Stimulated activated CD4-positive, alpha-beta T cell treated with anti-CD3 and anti-CD28 coated beads, Interleukin-4, amount 100 ng/mL, for 48 hours (primary cell): ENCODE results near the gene SRP14.
"Not testable (repeated sequence)": the region's sequence is repeated elsewhere in the genome, so short reads cannot be mapped to it uniquely, and the experiment has no call there.

ENCODE experiments used
- DNase-seq, 2 donors: peaks; one replicate each; pipeline ENCODE4 v3.0.0-alpha.2; 2020; ENCODE audit warnings: low read depth in 2 of 2

The SRP14 gene

DNA sequence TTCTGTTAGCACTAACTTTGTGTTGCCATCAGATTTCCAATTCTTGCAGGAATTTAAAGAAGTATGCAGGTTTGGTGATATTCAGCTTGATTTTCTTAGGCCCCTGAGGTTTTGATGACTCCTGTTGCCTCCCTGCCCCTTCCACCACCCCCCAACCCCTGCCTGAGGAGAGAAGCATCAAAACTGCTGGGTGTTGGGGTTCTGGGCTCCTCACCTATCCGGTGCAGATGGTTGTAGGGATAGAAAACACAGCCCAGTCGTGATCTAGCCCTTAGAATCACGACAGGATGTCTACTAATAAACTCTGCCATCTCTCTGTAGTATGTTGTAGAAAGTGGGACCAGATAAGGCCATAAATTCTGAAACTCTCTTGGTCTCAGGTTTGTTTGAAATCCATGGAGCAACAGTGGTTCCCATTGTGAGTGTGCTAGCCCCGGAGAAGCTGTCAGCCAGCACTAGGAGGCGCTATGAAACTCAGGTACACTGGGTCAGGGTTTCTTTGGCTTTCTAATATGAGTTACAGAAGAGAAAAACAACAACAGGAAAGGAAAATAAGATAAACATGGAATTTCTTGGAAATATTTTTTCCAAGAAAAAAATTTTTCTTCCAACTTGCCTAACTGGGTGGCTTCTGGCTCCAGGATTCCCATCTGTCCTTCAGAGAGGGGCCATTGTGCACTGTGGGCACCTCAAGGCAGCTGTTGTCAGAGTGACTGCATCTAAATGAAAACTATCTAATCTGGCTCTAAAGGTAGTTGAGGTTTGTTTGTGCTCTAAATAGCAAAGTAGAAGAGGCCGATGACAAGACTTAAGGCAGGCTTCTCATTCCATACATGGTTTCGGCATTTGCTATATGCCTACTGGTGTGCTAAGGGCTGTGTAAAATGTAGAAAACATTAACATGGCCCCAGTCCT is 8.7 kb downstream of the SRP14 start:
- no peak for DNase-seq

DNA sequence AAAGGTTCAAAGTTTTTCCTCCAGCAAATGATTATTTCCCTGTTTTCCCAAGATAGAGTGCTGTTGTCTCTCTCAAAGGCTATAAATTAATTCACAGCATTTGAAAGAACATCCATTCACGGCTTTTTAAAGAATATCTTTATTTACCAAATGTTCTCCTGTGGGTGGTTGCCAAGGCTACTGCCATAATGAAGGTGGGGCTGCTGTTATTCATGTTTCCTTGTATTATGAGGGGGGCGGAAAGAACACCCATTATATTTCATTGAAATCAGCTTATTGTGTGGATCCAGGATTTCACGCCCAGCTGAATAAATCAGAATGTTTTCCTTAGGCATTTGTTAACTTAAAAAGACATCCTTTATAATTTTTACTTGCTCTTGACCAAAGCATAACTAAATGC is 10.1 kb downstream of the SRP14 start:
- no peak for DNase-seq

- DNase-seq, result no peak
Observed at GRCh38 chr15:40028193-40028592, 10.8 kb downstream of the SRP14 start.

GRCh38 chr15:40016224-40016865 is 22.6 kb downstream of the SRP14 start:
- DNase-seq, result no peak

DNA sequence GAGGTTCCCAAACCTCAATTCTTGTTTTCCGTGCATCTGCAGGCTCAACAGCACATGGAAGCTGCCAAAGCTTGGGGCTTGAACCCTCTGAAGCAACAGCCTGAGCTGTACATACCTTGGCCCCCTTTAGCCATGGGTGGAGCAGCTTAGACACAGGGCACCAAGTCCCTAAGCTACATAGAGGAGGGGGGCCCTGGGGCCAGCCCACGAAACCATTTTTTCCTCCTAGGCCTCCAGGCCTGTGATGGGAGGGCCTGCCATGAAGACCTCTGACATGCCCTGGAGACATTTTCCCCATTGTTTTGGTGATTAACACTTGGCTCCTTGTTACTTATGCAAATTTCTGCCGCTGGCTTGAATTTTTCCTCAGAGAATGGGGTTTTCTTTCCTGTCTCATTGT is 24.6 kb downstream of the SRP14 start:
- DNase-seq, result no peak

DNA sequence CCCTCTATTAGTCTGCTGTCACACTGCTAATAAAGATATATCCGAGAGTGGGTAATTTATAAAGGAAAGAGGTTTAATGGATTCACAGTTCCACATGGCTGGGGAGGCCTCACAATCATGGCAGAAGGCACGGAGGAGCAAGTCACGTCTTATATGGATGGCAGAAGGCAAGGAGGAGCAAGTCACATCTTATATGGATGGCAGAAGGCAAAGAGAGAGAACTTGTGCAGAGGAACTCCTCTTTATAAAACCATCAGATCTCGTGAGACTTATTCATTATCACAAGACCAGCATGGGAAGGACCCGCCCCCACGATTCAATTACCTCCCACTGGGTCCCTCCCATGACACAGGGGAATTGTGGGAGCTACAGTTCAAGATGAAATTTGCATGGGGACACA is 25.6 kb downstream of the SRP14 start:
- not testable (repeated sequence) for DNase-seq

- DNase-seq, result no peak
Observed at GRCh38 chr15:40011303-40011702, 27.7 kb downstream of the SRP14 start.

- no peak for DNase-seq
Observed at GRCh38 chr15:40010686-40011085, 28.3 kb downstream of the SRP14 start.

DNA sequence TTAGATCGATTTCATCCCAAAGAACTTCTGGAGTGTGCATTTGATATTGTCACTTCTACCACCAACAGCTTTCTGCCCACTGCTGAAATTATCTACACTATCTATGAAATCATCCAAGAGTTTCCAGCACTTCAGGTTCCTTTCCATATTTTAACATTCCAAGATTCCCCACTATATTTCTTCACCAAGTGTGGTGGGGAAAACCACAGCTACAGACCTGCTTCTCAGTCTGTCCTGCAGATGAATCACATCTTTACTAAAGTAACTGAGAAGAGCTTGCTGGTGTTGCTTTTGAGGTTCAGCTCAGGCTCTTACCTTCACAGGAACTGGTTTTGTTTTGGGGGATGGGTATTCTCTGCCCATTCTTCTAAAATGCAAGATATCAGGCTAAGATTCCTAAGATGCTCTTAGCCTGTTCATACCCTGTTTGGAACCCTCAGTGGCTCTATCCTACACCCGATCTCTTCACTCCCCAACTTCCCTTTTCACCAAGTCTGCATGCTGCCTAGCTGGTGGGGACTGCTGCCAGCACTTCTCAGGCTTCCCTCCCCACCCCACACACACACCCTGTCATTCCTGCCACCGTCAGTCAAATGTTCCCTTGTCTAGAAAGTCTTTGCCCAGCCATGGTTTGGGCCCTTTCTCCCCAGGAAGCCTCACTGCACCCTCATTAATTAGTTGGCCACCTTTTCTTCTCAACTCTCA is 30.8 kb downstream of the SRP14 start:
- DNase-seq, result no peak

DNA sequence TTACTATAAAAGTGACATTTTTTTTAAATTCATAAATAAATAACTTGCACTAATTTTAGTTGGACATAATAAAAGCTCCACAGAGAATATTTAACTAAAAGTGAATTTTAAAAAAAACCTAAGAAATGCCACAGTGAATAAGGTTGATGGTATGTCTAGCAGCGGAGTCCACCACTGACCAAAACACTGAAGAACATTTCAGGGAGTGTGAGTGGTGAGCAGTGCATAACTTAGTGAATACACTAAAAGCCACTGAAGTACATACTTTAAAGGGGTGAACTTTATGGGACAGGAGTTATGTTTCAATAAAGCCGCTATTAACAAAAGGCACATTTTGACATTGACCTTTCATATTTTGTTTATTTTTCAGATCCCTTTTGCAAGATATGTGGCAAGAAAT is 32.3 kb downstream of the SRP14 start:
- DNase-seq, result no peak

DNA sequence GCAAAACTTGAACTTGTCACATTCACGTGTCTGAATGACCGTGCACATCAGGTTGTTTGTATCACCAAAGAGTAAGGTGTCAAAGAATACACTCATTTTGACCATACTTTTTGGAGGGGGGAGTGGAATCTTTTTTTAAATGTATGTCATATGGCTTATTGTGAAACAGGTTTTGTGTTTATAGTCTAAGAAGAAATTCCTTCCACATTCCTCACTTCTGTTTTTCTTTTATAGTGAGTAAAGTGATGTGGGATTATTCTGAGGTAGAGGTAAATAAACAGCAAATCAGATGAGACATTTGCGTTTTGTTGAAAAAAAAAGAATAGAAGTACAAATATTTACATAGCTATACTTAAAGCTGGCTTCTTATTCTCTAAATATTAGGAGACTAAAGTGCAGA is 33.0 kb downstream of the SRP14 start:
- no peak for DNase-seq

DNA sequence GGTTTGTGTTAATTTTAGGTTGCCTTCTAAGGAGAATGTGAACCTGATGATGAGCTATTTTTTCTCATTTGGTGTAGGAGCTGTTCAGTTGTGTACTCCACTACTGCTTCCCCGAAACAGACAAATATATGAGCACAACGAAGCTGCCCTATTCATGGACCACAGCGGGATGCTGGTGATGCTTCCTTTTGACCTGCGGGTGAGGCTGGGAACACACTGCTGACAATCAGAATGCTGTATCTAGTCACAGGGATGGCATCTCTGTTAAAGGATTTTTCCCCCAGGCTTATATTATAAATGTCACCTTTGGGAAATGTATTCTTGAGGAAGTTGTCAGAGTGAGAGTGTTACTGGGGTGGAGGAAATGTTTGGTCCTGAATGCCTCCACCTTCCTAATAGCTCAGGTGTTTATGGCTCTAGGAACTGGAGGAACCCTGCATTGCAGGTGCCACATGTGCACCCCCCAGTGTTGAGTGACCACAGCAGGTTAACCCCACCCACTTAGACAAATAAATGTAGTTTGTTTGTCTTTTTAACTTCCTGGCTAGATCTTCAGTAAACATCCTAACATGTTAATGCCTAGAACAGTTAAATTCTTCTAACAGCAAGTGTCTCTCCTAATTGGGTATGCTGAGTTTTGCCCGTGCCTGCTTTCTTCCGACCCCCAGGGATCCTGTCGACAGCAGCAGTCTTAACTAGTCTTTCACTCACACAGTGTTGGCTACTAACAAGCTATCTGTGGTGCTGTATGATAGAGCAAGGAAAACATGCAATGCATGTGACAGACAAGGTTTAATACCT is 35.7 kb downstream of the SRP14 start:
- no peak for DNase-seq

GRCh38 chr15:40002295-40002694 is 36.7 kb downstream of the SRP14 start:
- DNase-seq, result no peak

DNA sequence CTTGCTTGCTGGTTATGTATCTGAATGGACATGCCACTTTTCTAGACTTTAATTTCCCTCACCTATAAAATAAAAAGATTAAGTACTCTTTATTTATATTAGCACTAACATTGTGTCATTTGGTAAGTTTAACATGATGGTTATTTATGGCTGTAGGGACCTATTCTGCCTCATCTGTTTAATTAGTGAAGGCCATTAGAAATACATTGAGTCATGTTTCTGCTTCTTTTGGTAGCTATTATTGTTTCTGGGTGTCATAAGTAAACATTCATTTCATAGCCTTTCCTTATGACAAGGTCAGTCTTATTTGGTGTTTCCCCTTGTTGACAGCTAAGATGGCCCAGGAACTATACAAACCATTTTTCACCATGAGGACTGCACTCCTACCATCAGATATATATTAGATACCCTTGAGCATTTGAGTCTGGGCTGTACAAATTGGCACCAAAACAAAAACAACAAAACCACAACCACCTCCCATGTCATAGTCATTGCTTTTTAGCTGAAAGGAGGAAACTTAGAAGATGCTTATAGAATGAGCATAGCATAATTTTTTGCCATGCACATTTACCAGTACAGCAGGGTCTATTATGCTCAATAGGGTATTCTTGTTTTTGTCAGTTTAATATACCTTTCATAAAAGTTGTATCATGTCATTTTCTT is 39.3 kb downstream of the SRP14 start:
- DNase-seq, result no peak

DNA sequence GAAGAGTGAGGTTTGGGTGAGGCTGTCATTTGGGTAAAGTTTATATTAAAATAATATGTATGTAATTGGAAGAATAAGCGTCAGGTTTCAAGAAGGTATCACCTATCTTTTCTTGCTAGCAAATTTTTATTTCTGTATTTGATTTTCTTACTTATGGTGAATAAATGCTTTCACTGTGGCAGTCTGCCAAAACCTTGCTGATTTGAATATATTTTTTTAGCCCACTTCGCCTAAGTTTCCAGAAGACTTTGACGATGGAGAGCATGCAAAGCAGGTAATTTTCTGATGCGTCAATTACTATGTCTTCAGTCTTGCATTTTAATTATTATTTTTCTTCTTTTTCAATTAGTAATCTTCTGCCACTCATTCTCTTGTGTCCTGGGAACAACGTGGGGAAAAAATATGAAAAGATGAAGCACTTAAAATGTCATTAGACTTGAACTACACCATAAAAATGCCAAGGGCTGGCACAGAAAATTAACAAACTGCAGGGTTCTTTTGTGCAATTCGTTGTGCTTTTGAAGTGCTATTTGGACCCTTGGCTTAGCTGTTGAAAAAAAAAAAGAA is 40.4 kb downstream of the SRP14 start:
- DNase-seq, result no peak

- no peak for DNase-seq
Observed at GRCh38 chr15:39997639-39998038, 41.3 kb downstream of the SRP14 start.

- no peak for DNase-seq
Observed at GRCh38 chr15:39997031-39997430, 42.0 kb downstream of the SRP14 start.

DNA sequence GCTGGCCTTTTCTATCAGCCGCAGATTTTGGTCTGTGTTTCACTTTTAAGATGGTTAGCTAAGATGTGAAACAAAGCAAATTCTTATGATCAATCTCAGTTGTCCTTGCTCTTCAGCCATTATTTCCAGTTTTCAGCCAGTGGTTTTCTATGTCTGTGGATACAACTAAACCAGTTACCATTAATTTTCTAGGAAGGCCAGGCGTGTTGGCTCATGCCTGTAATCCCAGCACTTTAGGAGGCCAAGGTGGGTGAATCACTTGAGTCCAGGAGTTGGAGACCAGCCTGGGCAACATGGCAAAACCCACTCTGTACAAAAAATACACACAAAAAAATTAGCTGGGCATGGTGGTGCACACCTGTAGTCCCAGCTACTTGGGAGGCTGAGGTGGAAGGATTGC is 42.8 kb downstream of the SRP14 start:
- not testable (repeated sequence) for DNase-seq

- not testable (repeated sequence) for DNase-seq
Observed at GRCh38 chr15:39992953-39993352, 46.0 kb downstream of the SRP14 start.

DNA sequence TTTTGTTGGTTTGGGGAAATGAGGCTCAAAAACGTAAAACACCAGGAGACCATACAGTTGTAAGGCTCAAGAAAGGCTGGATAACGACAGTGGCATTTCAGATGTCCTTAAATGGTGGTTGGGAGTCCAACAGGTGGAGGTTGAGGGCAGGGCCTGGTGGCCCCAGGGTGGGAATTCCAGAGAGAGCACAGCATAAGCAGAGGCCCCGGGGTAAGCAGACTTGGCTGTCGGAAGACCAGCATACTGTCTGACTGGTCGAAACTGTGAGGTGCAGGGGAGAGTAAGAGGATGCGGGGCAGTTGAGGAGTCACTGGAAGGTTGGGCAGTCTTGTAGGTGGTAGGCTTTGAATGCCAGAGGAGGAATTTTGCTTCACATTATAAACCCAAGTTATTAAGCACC is 48.3 kb downstream of the SRP14 start:
- DNase-seq, result no peak

DNA sequence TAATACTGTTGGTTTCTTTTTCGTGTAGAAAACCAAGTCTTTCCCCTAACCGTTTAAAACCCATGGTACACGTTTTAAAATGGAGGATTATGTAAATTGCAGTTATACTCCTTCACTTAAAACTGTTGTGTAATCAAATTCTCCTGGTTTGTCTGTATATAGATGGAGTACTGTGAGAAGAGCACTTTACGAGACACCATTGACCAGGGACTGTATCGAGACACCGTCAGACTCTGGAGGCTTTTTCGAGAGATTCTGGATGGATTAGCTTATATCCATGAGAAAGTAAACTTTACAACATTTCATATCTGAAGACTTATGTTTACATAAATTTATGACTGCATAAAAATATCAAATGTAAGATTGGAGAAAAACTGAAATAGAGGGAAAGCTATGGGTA is 51.2 kb downstream of the SRP14 start:
- no peak for DNase-seq
